Suprapubic skin (tissue), 4 donors: ENCODE results near the gene KATNB1. TPM values are rescaled to one million over a fixed set of nuclear protein-coding genes. Genes with fewer than 3 reads are reported as not detected.

Experiments used
- DNase-seq, 2 donors: peaks; one replicate each; pipeline ENCODE4 v3.0.0-alpha.2; 2019; ENCODE audit warnings: low spot score in 2 of 2
- H3K27ac ChIP-seq: fragments of 200-600 bp; sonication (generic); one replicate; pipeline ENCODE4 v1.5.1; 2019
- H3K27me3 ChIP-seq: fragments of 200-600 bp; sonication (generic); one replicate; pipeline ENCODE4 v1.5.1; 2019
- H3K36me3 ChIP-seq: fragments of 200-600 bp; sonication (generic); one replicate; pipeline ENCODE4 v1.5.1; 2019
- H3K4me1 ChIP-seq: fragments of 200-600 bp; sonication (generic); one replicate; pipeline ENCODE4 v1.5.1; 2019
- H3K4me3 ChIP-seq: fragments of 200-600 bp; sonication (generic); one replicate; pipeline ENCODE4 v1.5.1; 2019; ENCODE audit warnings: mild to moderate bottlenecking
- H3K9me3 ChIP-seq: fragments of 200-600 bp; sonication (generic); one replicate; pipeline ENCODE4 v1.5.1; 2019
- CTCF ChIP-seq, 2 donors: fragments of 200-600 bp in 1 of 2; fragments of 450-650 bp in 1 of 2; sonication (generic) in 1 of 2; IDR thresholded peaks; one replicate each; pipeline ENCODE4 v1.5.1; 2016 to 2019; ENCODE audit warnings: antibody characterized with exemption in 2 of 2, mild to moderate bottlenecking in 1 of 2, moderate library complexity in 1 of 2
- EP300 ChIP-seq: sonication (generic); formaldehyde crosslinking; IDR thresholded peaks from one replicate; pipeline ENCODE4 v1.6.1; 2017; ENCODE audit warnings: antibody characterized with exemption
- POLR2A ChIP-seq, 2 donors: fragments of 450-650 bp; IDR thresholded peaks; one replicate each; pipeline ENCODE4 v1.6.1; 2017; ENCODE audit warnings: antibody characterized with exemption in 2 of 2, mild to moderate bottlenecking in 2 of 2, moderate library complexity in 2 of 2
- POLR2AphosphoS5 ChIP-seq, 3 donors: sonication (generic); formaldehyde crosslinking; IDR thresholded peaks; one replicate each; pipeline ENCODE4 v1.6.1; 2017; ENCODE audit warnings: antibody characterized with exemption in 3 of 3
- WGBS: methylation state at CpG from one replicate; pipeline ENCODE4 v1.1.5; 2018; 5-methylcytosine and 5-hydroxymethylcytosine counted together
- total RNA-seq, 4 donors: library from RNA; depleted of rRNA; stranded (reverse); fragments of >200 nt; gene quantifications; one replicate each; pipeline ENCODE4 v1.1.0, GENCODE V29; 2016

The KATNB1 gene
- total RNA-seq, 4 donors from 2014 or later: 47.8 to 62.7 (median 55.7) TPM

GRCh38 chr16:57764341-57765159, 29.0 kb downstream of the KATNB1 start:
- TF ChIP-seq CTCF (IDR thresholded peaks at IDR 0.05): no peak
- no peak for TF ChIP-seq POLR2AphosphoS5 (IDR thresholded peaks at IDR 0.05)
- TF ChIP-seq POLR2A (IDR thresholded peaks at IDR 0.05): no peak
- TF ChIP-seq EP300: no peak
- peaks cover 13% of the 10 kb centered on the region for H3K4me1 ChIP-seq
- no peak for DNase-seq
- no peaks in the 10 kb centered on the region for H3K27me3 ChIP-seq
- H3K4me3 ChIP-seq: no peak overlapping the region
- H3K27ac ChIP-seq: no peak overlapping the region
- peaks cover 84% of the 10 kb centered on the region for H3K36me3 ChIP-seq
- no peaks in the 10 kb centered on the region for H3K9me3 ChIP-seq
- 63% methylated on average over 4 of the region's 6 CpGs for WGBS

GRCh38 chr16:57765160-57765728, 29.7 kb downstream of the KATNB1 start:
- no peak overlapping the region for H3K4me3 ChIP-seq
- no peak for TF ChIP-seq POLR2AphosphoS5 (IDR thresholded peaks at IDR 0.05)
- TF ChIP-seq POLR2A (IDR thresholded peaks at IDR 0.05): no peak
- TF ChIP-seq CTCF (IDR thresholded peaks at IDR 0.05): no peak
- no peak for TF ChIP-seq EP300
- DNase-seq: no peak
- 93% methylated on average over 17 of the region's 17 CpGs for WGBS
- no peak overlapping the region for H3K27ac ChIP-seq
- H3K9me3 ChIP-seq: no peaks in the 10 kb centered on the region
- peaks cover 6% of the 10 kb centered on the region for H3K4me1 ChIP-seq
- H3K27me3 ChIP-seq: no peaks in the 10 kb centered on the region
- H3K36me3 ChIP-seq: peaks cover 84% of the 10 kb centered on the region

GRCh38 chr16:57766714-57767348, 31.3 kb downstream of the KATNB1 start:
- Histone ChIP-seq H3K4me3 (no peak overlapping the region), H3K27ac (no peak overlapping the region), H3K36me3 (peaks cover 83% of the 10 kb centered on the region), H3K4me1 (peaks cover 6% of the 10 kb centered on the region), H3K27me3 (no peaks in the 10 kb centered on the region), H3K9me3 (no peaks in the 10 kb centered on the region)
- 98% methylated on average over 7 of the region's 15 CpGs for WGBS
- TF ChIP-seq CTCF (IDR thresholded peaks at IDR 0.05) (no peak), POLR2AphosphoS5 (IDR thresholded peaks at IDR 0.05) (no peak), POLR2A (IDR thresholded peaks at IDR 0.05) (no peak), EP300 (no peak)
- no peak for DNase-seq

GRCh38 chr16:57769541-57770145, 34.1 kb downstream of the KATNB1 start:
- no peak for TF ChIP-seq EP300
- no peak for TF ChIP-seq CTCF (IDR thresholded peaks at IDR 0.05)
- no peak for TF ChIP-seq POLR2A (IDR thresholded peaks at IDR 0.05)
- TF ChIP-seq POLR2AphosphoS5 (IDR thresholded peaks at IDR 0.05): no peak
- Histone ChIP-seq H3K9me3 (no peaks in the 10 kb centered on the region), H3K27me3 (no peaks in the 10 kb centered on the region), H3K27ac (no peak overlapping the region), H3K4me3 (no peak overlapping the region), H3K4me1 (peaks cover 1% of the 10 kb centered on the region), H3K36me3 (peaks cover 73% of the 10 kb centered on the region)
- 92% methylated on average over 11 of the region's 22 CpGs for WGBS
- no peak for DNase-seq

- H3K27me3 ChIP-seq: no peaks in the 10 kb centered on the region
- 87% methylated on average over 4 of the region's 15 CpGs for WGBS
- no peaks in the 10 kb centered on the region for H3K9me3 ChIP-seq
- no peak for TF ChIP-seq EP300
- no peak for TF ChIP-seq POLR2A (IDR thresholded peaks at IDR 0.05)
- no peak for TF ChIP-seq CTCF (IDR thresholded peaks at IDR 0.05)
- no peaks in the 10 kb centered on the region for H3K4me1 ChIP-seq
- no peak overlapping the region for H3K4me3 ChIP-seq
- no peak overlapping the region for H3K27ac ChIP-seq
- no peak for DNase-seq
- H3K36me3 ChIP-seq: peaks cover 76% of the 10 kb centered on the region
Observed at GRCh38 chr16:57770361-57770760, 34.8 kb downstream of the KATNB1 start.
